Endothelial cell of umbilical vein (primary cell): ENCODE measurements around the gene SIPA1L2. TPM values are rescaled to one million over a fixed set of nuclear protein-coding genes. Genes with fewer than 3 reads are reported as not detected.

ENCODE experiments used
- BruUV-seq: library from RNA; stranded (reverse); fragments of 400-500 nt; replicated peaks from 2 replicates; lab custom pipeline; 2021; lab: Mats Ljungman, UMichigan
- CTCF ChIA-PET: fragments of 300-600, 350-600 bp; sonication (Branson Sonifier 250); formaldehyde crosslinking; loops from one replicate; lab custom pipeline; 2021; ENCODE audit warnings: antibody characterized with exemption, inconsistent platforms; lab: Charles Lee
- POLR2A ChIA-PET: fragments of 300-600, 350-600 bp; sonication (Branson Sonifier 250); formaldehyde crosslinking; loops from one replicate; lab custom pipeline; 2021; ENCODE audit warnings: antibody characterized with exemption, inconsistent platforms; lab: Charles Lee
- DNase-seq: peaks from one replicate; pipeline ENCODE4 v3.0.0-alpha.2; 2011; ENCODE audit warnings: low read depth, low spot score
- FAIRE-seq: peaks from 2 replicates; lab custom pipeline; 2011; peaks lifted over from hg19 to GRCh38; lab: Jason Lieb, UNC
- H2AFZ ChIP-seq: 2 replicates; pipeline ENCODE4 v1.6.0; 2012; ENCODE audit warnings: low read depth, low read length, control low read depth, inconsistent platforms
- H3K27ac ChIP-seq: 2 replicates; pipeline ENCODE4 v1.5.1; 2011; ENCODE audit warnings: low read depth, mild to moderate bottlenecking, control low read depth, low read length, moderate library complexity; ENCODE audit not compliant: insufficient read depth
- H3K27me3 ChIP-seq, 2 experiments: 2 replicates each; pipeline versions ENCODE4 v1.6.0 to v1.6.1; 2011; ENCODE audit warnings: low read length in 2 of 2, mixed read lengths in 1 of 2; ENCODE audit not compliant: control insufficient read depth in 2 of 2, insufficient read depth in 2 of 2
- H3K36me3 ChIP-seq, 2 experiments: 2 replicates in 1 of 2; 3 replicates in 1 of 2; pipeline ENCODE4 v1.5.1; 2011; ENCODE audit warnings: low read length in 2 of 2, mild to moderate bottlenecking in 1 of 2, moderate library complexity in 1 of 2; ENCODE audit not compliant: control insufficient read depth in 2 of 2, insufficient read depth in 2 of 2; ENCODE audit errors: extremely low read depth in 1 of 2
- H3K4me1 ChIP-seq: 3 replicates; pipeline ENCODE4 v1.5.1; 2011; ENCODE audit warnings: mild to moderate bottlenecking, low read length; ENCODE audit not compliant: control insufficient read depth, insufficient read depth; ENCODE audit errors: extremely low read depth
- H3K4me2 ChIP-seq: 2 replicates; pipeline ENCODE4 v1.6.1; 2011; ENCODE audit warnings: low read length, control low read depth, mixed read lengths; ENCODE audit not compliant: insufficient read depth
- H3K4me3 ChIP-seq, 3 experiments: fragments of 200-600 bp in 1 of 3; sonication (generic), shearing (Covaris generic) in 1 of 3; replicated peaks in 1 of 3; 2 replicates each; pipeline ENCODE4 v1.5.1; 2011 to 2016; ENCODE audit warnings: control low read depth in 3 of 3, low read length in 3 of 3, mild to moderate bottlenecking in 2 of 3, inconsistent platforms in 1 of 3, low read depth in 1 of 3, moderate library complexity in 1 of 3; ENCODE audit not compliant: insufficient read depth in 1 of 3
- H3K79me2 ChIP-seq: 2 replicates; pipeline ENCODE4 v1.6.0; 2012; ENCODE audit warnings: low read length, inconsistent platforms; ENCODE audit not compliant: control insufficient read depth, insufficient read depth
- H3K9ac ChIP-seq: replicated peaks from 2 replicates; pipeline ENCODE3; 2011; ENCODE audit warnings: low read length, control low read depth; ENCODE audit not compliant: insufficient read depth; ENCODE audit errors: extremely low read depth
- H3K9me1 ChIP-seq: replicated peaks from 3 replicates; pipeline ENCODE4 v1.6.0; 2011; ENCODE audit warnings: mild to moderate bottlenecking, low read length; ENCODE audit not compliant: control insufficient read depth, insufficient read depth; ENCODE audit errors: extremely low read depth
- H3K9me3 ChIP-seq: replicated peaks from 2 replicates; pipeline ENCODE4 v1.5.1; 2012; ENCODE audit warnings: low read length, inconsistent platforms; ENCODE audit not compliant: control insufficient read depth, insufficient read depth
- H4K20me1 ChIP-seq: replicated peaks from 2 replicates; pipeline ENCODE3; 2011; ENCODE audit warnings: mild to moderate bottlenecking, low read length; ENCODE audit not compliant: control insufficient read depth, insufficient read depth; ENCODE audit errors: extremely low read depth
- EZH2 ChIP-seq: IDR thresholded peaks from 2 replicates; pipeline ENCODE4 v1.6.1; 2012; ENCODE audit warnings: borderline replicate concordance, low read depth, mild to moderate bottlenecking, moderate library complexity, low read length, inconsistent platforms; ENCODE audit not compliant: severe bottlenecking
- FOS ChIP-seq: IDR thresholded peaks from 2 replicates; pipeline ENCODE4 v1.6.1; 2011; ENCODE audit warnings: mild to moderate bottlenecking, low read length, moderate library complexity, borderline replicate concordance; ENCODE audit not compliant: insufficient read depth
- GATA2 ChIP-seq: IDR thresholded peaks from 2 replicates; pipeline ENCODE4 v1.7.0; 2011; ENCODE audit warnings: low read depth, mild to moderate bottlenecking, moderate library complexity, mixed read lengths, low read length; ENCODE audit not compliant: insufficient read length, insufficient read depth
- JUN ChIP-seq: IDR thresholded peaks from 2 replicates; pipeline ENCODE4 v1.6.1; 2011; ENCODE audit warnings: borderline replicate concordance, low read depth; ENCODE audit not compliant: insufficient read length, insufficient read depth
- MYC ChIP-seq: IDR thresholded peaks from one replicate; pipeline ENCODE4 v1.6.1; 2011; ENCODE audit warnings: mild to moderate bottlenecking, low read depth, low read length
- POLR2A ChIP-seq: IDR thresholded peaks from 2 replicates; pipeline ENCODE4 v1.6.1; 2012; ENCODE audit warnings: low read depth, mild to moderate bottlenecking, control low read depth, low read length
- POLR2AphosphoS5 ChIP-seq: IDR thresholded peaks from 2 replicates; pipeline ENCODE4 v1.6.1; 2012; ENCODE audit warnings: low read depth, mild to moderate bottlenecking, control low read depth, low read length, moderate library complexity; ENCODE audit not compliant: insufficient read depth
- dilution Hi-C: fragments of 300-500 bp; cut with MboI; formaldehyde crosslinking; loops from one replicate; pipeline ENCODE4 v1.15.0; 2019; ENCODE audit warnings: low sequenced_read_pairs; ENCODE audit not compliant: extremely low pct_ligation_motif_present
- intact Hi-C: fragments of 100-400 bp; cut with micrococcal nuclease; formaldehyde crosslinking; loops from one replicate; pipeline ENCODE4 v1.10.0; 2022
- polyA plus RNA-seq, 4 experiments: library from polyadenylated mRNA; depleted of rRNA in 3 of 4; stranded (reverse) in 3 of 4; unstranded in 1 of 4; fragments of >200 nt; gene quantifications; 2 replicates each; pipeline versions ENCODE4 v1.2.1 to v1.2.3, GENCODE V29; 2011 to 2012; ENCODE audit warnings: missing spikeins in 1 of 4
- total RNA-seq: library from RNA; stranded (reverse); gene quantifications from 2 replicates; pipeline ENCODE4 v1.2.3, GENCODE V29; 2021
- TF ChIP-seq, protein P1 (sequence below): IDR thresholded peaks from 2 replicates; pipeline ENCODE4 v1.6.1; 2011; ENCODE audit not compliant: insufficient read depth, insufficient read length
- TF ChIP-seq, protein P2 (sequence below), 2 donors: IDR thresholded peaks; 1 replicate in 1 of 2; 2 replicates in 1 of 2; pipeline ENCODE4 v1.5.1; 2011; ENCODE audit warnings: low read length in 2 of 2, mild to moderate bottlenecking in 2 of 2, moderate library complexity in 2 of 2, control low read depth in 1 of 2, inconsistent platforms in 1 of 2, low read depth in 1 of 2; ENCODE audit not compliant: insufficient read depth in 1 of 2; ENCODE audit errors: extremely low read depth in 1 of 2

Gene SIPA1L2
- total and polyA plus RNA-seq, 2 donors (not counting 3 experiments of a cell fraction or from before 2014, with no cell fraction given), result 3.6 to 12.8 TPM

DNA sequence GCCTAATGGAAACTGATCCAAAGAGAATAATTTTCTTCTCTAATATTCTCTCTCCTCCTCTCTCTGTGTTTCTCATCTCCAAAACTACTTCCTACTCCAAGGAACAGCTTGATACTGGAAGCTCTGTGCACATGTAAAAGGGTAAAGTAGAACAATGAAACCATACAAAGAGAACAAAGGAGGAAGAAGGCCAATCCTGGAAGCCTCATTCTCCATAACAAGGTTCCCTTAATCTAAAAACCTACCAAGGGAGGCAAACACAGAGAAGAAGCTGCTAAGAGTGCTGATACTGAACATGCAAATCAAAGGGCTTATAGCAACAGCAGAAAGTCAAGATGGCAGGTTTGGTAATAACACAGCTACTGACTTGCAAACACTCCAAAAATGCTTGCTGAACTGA, 44.4 kb downstream of the SIPA1L2 start:
- no peaks in the 10 kb centered on the region for H3K27me3 ChIP-seq
- no peaks in the 10 kb centered on the region for H3K9me3 ChIP-seq
- no peaks in the 10 kb centered on the region for H3K79me2 ChIP-seq
- POLR2A ChIA-PET, result no interaction called here
- BruUV-seq, result no TSS peak
- H3K27ac ChIP-seq, result no peak overlapping the region
- no peaks in the 10 kb centered on the region for H4K20me1 ChIP-seq
- no peaks in the 10 kb centered on the region for H3K9me1 ChIP-seq
- CTCF ChIA-PET, result interaction anchor here (1.7 kb wide), 1 partner anchor 9 kb away, joined by 4 read pairs; no protein-coding TSS in a partner anchor
- no peak overlapping the region for H3K4me2 ChIP-seq
- no peak overlapping the region for H3K4me3 ChIP-seq
- no peak for FAIRE-seq
- DNase-seq, result no peak
- dilution Hi-C loops, result no loop called here
- intact Hi-C loops, result no loop called here
- no peaks in the 10 kb centered on the region for H3K36me3 ChIP-seq
- TF ChIP-seq EZH2 (no peak), GATA2 (no peak), POLR2AphosphoS5 (no peak), POLR2A (no peak), MYC (no peak), JUN (no peak), FOS (no peak)
- TF ChIP-seq, protein P1, sequence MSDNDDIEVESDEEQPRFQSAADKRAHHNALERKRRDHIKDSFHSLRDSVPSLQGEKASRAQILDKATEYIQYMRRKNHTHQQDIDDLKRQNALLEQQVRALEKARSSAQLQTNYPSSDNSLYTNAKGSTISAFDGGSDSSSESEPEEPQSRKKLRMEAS, result no peak
- TF ChIP-seq, protein P2, sequence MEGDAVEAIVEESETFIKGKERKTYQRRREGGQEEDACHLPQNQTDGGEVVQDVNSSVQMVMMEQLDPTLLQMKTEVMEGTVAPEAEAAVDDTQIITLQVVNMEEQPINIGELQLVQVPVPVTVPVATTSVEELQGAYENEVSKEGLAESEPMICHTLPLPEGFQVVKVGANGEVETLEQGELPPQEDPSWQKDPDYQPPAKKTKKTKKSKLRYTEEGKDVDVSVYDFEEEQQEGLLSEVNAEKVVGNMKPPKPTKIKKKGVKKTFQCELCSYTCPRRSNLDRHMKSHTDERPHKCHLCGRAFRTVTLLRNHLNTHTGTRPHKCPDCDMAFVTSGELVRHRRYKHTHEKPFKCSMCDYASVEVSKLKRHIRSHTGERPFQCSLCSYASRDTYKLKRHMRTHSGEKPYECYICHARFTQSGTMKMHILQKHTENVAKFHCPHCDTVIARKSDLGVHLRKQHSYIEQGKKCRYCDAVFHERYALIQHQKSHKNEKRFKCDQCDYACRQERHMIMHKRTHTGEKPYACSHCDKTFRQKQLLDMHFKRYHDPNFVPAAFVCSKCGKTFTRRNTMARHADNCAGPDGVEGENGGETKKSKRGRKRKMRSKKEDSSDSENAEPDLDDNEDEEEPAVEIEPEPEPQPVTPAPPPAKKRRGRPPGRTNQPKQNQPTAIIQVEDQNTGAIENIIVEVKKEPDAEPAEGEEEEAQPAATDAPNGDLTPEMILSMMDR (IDR thresholded peaks at IDR 0.05; ENCODE audit: extremely low read depth in 1 of 2, insufficient read depth in 1 of 2, low read depth in 1 of 2, low read length in 2 of 2), result no peak
- peaks cover 11% of the 10 kb centered on the region for H3K4me1 ChIP-seq
- H3K9ac ChIP-seq, result no peak overlapping the region
- no peak overlapping the region for H2AFZ ChIP-seq
